ENCODE data around the gene TRIM72.
"Not testable (repeated sequence)": the region's sequence is repeated elsewhere in the genome, so short reads cannot be mapped to it uniquely, and the experiment has no call there.

TRIM72 gene, protein sequence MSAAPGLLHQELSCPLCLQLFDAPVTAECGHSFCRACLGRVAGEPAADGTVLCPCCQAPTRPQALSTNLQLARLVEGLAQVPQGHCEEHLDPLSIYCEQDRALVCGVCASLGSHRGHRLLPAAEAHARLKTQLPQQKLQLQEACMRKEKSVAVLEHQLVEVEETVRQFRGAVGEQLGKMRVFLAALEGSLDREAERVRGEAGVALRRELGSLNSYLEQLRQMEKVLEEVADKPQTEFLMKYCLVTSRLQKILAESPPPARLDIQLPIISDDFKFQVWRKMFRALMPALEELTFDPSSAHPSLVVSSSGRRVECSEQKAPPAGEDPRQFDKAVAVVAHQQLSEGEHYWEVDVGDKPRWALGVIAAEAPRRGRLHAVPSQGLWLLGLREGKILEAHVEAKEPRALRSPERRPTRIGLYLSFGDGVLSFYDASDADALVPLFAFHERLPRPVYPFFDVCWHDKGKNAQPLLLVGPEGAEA

DNA sequence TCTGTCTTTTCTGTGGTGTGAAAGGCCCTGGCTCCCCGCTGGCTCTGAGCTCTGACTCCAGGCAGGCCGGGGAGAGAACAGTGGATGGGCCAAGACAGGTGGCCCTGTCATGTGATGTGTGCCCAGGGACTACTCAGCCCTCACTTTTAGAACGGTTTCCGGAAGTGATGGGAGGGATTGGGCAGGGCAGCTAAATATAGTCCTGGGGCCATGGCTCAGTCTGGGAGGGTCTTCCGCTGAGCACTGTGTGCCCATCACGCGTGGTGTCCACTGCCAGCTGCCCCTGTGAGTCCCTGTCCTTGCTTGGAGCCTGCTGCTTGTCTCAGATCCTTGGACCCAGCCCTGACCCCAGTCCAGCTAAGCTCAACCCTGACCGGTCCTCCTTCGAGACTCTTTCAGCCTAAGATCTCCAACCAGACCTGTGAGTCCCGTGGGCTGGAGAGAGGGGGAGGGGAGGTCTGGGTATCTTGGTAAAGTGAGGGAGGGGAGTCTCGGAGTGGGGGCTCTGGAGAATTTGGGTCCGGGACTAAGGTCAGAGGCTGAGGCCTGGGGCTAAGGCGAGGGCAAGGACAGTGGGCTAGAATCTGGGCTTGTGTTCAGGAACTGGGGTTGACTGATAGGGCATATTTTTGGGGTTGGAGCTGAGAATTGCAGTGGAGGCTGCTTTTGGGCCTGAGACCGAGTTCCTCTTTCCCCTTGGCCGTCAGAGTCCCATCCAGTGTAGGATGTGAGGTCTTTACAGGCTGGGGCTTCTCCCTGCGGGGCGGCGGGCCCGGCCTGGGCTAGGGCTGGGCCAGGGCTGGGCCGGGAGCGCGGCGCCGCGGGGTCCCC is at the start of gene TRIM72:
TSS of gene TRIM72 (plus strand) at position 243 of the 831 bp plus-strand sequence. CDS start 620 bp downstream, outside the sequence.
- no peak for DNase-seq

DNA sequence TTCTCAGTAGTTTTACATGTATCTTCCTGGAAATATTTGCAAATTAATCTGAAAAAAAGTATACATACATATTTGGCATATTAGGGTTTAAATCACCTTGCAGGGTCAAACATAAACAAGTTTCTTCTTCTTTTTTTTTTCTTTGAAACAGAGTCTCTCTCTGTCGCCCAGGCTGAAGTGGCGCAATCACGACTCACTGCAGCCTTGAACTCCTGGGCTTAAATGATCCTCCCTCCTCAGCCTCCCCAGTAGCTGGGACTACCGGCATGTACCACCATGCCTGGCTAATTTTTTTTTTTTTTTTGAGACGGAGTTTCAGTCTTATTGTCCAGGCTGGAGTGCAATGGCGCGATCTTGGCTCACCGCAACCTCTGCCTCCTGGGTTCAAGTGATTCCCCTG is 46.6 kb upstream of the TRIM72 start:
- DNase-seq = no peak

DNA sequence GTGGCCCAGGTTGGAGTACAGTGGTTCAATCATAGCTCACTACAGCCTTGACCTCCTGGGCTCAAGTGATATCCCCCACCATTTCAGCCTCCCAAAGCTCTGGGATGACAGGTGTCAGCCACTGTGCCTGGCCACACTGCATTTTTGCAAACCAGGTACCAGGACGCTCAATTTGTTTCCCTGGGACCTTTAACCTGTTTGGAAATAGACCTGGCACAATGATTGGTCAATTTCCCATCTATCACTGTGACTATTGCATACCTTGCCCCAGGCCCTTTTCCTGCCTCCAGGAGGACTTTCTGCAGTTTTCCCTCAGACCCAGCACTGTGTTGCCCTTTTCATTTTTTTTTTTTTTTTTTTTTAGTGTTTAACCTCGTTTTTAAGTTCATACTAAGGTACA is 45.1 kb upstream of the TRIM72 start:
- DNase-seq = no peak

DNA sequence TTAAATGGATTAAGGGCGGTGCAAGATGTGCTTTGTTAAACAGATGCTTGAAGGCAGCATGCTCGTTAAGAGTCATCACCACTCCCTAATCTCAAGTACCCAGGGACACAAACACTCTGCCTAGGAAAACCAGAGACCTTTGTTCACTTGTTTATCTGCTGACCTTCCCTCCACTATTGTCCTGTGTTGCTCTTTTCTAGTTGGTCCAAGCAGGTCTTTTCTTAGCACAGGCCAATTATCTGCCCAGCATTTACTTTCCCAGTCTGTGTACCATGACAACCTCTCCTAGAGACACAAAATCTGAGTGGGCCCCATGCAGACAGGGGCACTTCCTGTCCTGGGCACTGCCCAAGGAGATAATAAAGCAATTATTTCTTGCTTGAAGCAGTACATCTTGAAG is 43.9 kb upstream of the TRIM72 start:
- not testable (repeated sequence) for DNase-seq

DNA sequence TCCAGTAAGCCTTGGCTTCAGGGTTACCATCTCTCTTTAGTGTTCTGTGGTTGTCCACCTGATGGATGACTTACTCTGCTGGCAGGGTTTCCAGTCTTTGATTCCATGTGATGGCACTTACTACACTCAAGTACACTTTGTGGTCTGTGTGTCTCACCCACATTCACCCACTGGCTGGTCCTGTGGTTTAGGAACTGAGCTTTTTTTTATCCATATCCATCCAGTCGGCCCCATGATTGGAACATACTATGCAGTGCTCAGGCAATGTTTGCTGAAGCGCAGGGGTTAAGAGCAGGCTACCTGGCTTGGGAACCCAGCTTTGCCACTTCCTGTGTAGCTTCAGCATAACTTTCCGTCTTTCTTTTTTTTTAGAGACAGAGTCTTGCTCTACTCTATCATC is 36.8 kb upstream of the TRIM72 start:
- DNase-seq = peak; percentile 23 to 48

DNA sequence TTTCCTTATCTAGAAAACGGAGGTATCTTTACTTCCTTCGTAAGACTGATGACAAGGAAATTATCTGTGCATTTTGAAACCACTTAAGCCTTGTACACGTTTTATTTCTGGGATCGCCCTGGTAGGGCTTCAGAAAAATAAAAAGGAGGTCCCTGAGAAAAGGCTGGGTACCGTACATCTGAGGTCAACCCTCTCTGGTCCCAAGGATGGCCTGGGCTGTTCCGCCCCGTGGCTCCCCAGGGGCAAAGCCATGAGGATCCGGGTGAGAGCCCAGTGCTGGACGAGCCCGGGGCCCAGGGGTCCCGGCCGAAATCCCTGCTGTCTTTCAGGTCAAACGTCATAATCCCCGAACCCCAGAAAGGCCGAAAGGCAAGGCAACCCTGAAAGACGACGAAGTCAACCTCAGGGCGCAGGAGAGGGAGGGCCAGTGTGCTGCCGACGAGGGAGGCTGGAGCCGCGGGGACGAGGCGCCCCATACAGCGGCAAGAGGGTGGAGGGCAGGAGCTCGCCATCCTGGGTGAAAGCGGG is 34.6 kb upstream of the TRIM72 start:
- DNase-seq = peak in 1 of 2 experiments; percentile 57

DNA sequence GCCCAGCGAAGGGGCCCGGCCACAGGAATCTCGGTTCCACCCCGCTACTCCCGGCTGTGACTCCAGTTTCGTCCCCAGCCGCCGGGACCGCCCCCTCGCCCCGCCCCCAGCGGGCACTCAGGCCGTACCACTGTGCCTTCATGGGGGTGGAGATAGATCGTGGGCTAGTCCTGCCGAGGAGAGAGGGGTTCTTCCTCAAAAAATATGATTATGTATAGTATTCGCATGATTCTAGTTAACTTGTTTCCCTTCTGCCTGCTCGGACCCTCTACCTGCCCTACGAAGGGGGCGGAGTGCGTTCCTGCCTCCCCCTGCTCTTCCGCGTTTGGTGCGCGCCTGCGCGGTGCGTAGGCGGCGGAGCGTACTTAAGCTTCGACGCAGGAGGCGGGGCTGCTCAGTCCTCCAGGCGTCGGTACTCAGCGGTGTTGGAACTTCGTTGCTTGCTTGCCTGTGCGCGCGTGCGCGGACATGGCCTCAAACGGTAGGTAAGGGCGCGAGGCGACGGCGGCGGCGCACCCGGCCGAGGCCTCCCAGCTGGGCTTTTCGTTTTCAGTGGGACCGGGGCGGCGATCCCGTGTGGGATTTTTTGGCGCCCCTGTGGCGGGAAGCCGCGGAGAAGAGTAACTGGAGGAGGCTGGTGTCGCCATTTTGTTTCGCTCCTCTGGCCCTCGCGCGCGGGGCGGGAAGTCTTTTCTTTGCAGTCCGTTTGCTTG is 34.0 kb upstream of the TRIM72 start, which contains the start of gene FUS:
TSS of gene FUS (plus strand) at position 393 of the 713 bp plus-strand sequence. CDS start at position 469, 76 bp downstream.
- DNase-seq = peak; percentile 83 to 84

DNA sequence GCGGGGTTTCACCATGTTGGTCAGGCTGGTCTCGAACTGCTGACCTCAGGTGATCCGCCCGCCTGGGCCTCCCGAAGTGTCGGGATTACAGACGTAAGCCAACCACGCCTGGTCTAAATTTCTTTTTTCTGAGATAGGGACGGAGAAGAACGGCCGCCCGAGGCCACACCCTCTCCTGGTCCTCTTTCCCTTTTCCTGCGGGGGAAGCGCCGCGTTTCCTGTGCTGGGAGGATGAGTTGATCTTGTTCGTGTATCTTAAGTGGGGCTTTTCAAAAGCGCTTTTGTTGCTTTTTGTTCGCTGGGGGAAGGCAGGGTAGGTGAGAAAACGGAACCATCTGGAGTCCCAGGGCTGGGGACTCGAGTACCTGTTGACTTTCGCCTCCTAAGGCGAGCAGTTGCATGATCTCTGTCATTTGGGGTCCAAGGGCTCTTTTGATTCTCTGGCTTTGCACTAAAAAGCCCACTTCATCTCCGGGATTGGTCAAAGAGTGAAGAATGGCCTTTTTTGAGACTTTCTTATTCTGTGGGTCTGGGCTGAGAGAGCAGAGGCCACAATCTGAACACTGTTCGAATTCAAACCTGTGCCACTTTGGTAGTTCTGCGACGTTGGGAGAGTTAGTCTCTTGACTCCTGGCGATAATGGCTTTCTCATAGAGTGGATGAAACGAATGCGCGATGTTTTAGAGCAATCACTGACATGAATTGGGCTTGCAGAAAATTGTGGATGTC is 32.7 kb upstream of the TRIM72 start:
- peak; percentile 20 to 38 for DNase-seq

DNA sequence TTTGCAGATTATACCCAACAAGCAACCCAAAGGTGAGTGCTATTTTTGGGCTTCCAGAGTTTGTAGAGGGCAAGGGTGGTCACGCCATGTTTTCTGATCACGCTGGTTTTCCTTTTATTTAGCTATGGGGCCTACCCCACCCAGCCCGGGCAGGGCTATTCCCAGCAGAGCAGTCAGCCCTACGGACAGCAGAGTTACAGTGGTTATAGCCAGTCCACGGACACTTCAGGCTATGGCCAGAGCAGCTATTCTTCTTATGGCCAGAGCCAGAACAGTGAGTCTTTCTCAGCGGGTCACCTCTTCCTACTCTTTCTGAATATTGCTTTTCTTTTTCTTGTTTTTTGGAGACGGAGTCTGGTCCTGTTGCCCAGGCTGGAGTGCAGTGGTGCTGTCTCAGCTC is 31.5 kb upstream of the TRIM72 start:
- no peak for DNase-seq

DNA sequence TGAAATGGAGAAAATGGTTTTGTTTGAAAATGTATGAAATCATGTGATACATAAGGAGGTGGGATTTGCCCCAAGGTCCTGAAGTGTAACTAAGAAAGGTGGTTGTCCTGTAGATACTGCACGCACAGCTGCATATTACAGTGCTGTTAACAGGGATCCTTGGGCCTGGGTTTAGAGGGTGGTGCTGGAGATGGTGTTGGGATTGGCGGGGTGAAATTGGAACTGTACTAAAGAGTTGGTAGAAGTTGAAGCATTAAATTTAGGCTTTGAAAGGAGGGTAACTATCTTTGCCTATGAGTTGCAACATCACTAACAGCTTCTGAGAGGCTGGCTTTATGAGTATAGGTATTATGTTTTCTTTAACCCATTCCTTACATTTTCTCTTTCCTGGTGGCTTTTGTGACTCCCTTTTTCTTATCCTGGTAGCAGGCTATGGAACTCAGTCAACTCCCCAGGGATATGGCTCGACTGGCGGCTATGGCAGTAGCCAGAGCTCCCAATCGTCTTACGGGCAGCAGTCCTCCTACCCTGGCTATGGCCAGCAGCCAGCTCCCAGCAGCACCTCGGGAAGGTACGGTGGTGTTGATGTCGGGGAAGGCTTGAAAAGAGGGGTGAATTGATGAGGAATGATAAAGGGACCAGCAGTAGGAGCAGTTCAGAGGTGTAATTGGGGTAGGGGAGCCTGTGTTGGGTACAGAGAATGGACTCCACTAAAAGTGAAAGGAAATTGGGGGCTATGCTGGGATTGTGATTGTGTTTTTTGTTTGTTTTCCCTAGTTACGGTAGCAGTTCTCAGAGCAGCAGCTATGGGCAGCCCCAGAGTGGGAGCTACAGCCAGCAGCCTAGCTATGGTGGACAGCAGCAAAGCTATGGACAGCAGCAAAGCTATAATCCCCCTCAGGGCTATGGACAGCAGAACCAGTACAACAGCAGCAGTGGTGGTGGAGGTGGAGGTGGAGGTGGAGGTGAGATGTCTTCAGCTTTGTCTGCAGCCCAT is 30.2 kb upstream of the TRIM72 start:
- no peak for DNase-seq

DNA sequence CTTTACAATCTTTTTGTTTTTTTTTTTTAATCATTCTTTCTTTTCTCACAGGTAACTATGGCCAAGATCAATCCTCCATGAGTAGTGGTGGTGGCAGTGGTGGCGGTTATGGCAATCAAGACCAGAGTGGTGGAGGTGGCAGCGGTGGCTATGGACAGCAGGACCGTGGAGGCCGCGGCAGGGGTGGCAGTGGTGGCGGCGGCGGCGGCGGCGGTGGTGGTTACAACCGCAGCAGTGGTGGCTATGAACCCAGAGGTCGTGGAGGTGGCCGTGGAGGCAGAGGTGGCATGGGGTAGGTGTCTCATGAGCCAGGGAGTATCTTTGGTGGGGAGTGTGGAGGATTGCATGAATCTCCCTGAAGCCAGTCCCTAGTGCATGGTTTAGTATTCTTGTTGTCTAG is 29.0 kb upstream of the TRIM72 start:
- DNase-seq = no peak

DNA sequence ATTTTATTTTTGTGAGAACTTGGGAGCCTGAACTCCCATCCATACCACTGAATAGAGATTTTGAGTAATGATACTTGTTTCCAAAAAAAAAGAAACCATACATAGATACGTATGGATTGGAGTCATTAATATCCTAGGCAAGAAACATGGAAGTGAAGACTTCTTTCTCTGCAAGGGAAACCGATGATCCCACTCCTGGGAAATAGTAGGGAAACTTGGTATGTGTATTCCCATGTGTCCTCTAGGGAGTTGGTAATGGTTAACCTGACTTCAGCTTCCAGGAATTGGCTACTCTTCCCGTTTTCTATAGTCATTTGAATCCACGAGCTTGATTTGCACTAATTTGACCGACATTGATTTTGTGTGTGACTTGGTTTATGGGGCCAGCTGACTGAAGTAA is 28.6 kb upstream of the TRIM72 start:
- no peak for DNase-seq

DNA sequence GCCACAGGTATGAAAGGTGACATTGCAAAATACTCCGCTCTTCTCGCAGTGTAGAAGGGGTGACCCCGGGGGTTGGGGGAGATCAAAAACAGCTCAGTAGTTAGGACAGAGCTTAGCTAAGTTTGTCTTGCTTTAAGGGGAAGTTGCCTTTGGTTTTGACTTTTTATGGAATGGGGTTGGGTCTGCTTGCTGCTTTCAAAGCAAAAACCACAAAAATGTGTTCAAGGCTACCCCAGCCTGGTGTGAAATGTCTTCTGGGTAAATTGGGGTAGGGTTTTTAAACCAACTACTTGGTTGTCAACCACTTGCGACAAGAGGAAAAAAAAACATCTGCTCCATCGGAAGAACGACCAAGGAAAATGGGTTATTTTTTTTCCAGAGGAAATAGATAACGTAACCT is 27.7 kb upstream of the TRIM72 start:
- DNase-seq = no peak

DNA sequence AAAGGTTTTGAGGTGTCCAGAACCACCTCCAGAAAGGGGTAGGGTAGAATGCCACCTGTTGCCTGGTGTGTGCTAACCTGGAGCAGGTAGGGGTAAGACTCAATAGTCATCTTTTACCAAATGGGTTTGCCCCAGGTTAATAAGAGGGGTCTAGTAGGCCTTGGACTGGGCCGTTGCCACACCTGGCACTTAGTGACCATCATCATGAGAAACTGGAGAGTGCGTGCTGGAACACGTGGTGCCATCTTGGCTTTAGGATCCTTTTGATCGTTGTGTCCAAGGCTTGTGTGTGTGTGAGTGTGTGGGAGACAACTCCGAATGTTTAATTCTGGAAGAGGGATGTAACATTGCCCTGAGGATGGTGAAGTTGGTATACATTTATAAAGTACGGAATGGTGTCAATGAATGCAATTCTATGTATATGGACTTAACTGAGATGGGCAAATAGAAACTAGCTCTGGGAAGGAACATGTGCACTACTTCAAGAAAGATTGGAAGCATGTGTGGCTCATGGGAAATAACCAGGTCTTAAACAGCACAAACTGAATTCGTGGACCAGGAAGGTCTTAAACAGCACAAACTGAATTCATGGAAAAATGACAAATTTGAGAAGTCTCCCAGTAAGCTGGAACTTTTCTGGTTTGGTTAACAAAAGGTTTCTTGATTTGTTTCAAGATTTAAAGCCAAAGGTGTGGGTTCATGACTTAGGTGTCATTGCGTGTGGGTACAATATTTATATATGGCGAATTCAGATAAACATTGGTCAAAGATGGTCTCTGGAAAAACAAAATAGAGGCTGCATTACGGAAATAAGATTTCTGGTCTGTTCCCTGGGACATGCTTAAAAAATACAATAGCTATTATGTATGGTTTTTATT is 26.8 kb upstream of the TRIM72 start:
- no peak for DNase-seq

DNA sequence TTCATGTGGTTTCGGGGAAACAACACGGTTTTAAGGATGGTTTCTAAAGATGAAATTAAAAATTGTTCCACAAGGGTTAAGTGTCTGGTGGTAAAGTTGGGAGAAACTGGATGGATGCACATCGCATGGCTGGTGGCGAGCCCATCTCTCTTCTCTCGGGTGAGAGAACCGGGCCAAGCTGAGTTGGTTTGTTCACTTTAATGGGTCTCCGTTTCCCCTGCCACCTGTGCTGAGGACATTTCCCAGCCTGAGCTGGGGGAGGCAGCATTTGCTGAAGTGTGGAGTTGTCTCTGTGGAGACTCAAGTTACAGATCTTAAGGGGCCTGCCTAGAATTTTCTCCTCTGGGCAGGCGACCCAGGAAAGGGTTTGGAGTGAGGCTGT is 26.1 kb upstream of the TRIM72 start:
- DNase-seq = no peak

DNA sequence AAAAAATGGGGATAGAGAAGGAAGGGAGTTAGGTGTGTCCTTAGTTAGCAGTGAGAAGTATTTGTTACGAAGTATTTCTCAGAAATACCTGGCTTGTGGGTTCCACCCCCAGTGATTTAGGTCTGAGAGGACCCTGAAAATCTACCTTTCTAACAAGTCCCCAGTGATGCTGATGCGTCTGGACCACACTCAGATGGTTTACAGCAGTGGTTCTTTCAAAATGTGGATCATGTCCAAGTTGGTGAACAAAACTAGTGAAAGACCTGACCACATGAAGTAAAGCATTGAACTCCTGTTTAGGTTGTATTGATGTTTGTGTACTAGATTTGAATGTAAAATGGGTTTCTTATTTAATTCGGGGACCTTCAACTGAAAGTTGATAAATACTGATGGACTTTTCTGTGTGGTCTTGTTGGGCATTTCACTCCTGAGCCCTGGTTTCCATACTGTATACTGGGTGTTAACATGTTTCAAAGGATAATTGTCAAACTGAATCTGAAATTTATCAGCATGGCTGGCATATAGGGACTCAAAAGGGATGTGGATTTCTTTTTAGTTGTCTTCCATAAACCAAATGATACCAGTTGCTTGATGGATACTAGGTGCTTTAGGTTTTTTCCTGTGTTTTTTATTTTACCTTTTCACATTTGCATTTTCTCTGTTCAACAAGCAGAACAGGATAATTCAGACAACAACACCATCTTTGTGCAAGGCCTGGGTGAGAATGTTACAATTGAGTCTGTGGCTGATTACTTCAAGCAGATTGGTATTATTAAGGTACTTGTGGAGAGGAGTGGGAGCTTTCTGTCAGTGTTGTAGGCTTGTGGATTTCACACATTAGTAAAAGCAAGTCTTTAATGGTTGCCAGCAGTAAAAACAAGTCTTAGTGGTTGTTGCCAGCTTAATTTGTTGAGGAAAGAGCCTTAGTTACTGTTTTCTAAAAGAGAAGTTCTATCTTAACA is 25.2 kb upstream of the TRIM72 start:
- DNase-seq = no peak

DNA sequence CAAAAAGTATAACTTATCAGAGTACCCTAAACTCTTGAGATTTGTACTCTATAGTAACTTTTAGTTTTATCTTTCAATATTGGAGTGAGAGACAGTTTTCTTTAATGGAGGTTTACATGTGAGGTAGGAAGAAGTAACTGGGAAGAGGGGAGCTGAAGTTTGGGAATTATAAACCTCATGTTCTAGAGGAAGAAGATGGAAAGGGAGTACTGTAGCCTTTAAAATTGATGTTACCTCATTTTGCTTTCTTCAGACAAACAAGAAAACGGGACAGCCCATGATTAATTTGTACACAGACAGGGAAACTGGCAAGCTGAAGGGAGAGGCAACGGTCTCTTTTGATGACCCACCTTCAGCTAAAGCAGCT is 24.5 kb upstream of the TRIM72 start:
- no peak for DNase-seq

DNA sequence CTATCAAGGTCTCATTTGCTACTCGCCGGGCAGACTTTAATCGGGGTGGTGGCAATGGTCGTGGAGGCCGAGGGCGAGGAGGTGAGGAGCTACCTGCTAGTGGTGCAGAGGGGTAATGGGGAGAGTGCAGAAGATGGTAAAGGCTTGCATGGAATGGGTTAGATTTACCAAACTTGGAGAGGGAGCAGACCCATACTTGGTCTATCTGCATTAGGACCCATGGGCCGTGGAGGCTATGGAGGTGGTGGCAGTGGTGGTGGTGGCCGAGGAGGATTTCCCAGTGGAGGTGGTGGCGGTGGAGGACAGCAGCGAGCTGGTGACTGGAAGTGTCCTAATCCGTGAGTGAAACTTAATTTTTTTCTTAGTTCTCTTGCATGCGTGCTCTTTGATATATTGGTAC is 23.9 kb upstream of the TRIM72 start:
- DNase-seq = no peak
